Right lobe of liver (tissue), 4 donors: ENCODE data around the gene ZNF408.

ENCODE experiments used
- CTCF ChIP-seq, 4 donors: fragments of 200-600 bp in 3 of 4; fragments of 450-650 bp in 1 of 4; IDR thresholded peaks; one replicate each; pipeline versions ENCODE4 v1.5.1 to v1.8.0; 2016 to 2022; ENCODE audit warnings: antibody characterized with exemption in 4 of 4, mild to moderate bottlenecking in 2 of 4
- POLR2A ChIP-seq: fragments of 450-650 bp; IDR thresholded peaks from one replicate; pipeline ENCODE4 v1.6.1; 2017; ENCODE audit warnings: antibody characterized with exemption, mild to moderate bottlenecking
- donor health status: DM: no; HTN: no; CAD: no.
- donor health status: DM: no; HTN: no; CAD: no.
- donor health status: DM: no; HTN: yes; CAD: no.

- TF ChIP-seq POLR2A: no peak
- TF ChIP-seq CTCF (IDR thresholded peaks at IDR 0.05): no peak
Measured at GRCh38 chr11:46665356-46665755, 35.5 kb upstream of the ZNF408 start.
